HG03571 (cell line): Measurements from ENCODE around the gene ATG7.
"Not testable (repeated sequence)": the region's sequence is repeated elsewhere in the genome, so short reads cannot be mapped to it uniquely, and the experiment has no call there.

Experiments
- ATAC-seq: cut with Tn5 transposase; IDR thresholded peaks from one replicate; pipeline ENCODE4 v1.9.1; 2021; ENCODE audit not compliant: unreplicated experiment

The ATG7 gene

GRCh38 chr3:11495948-11496557 lies 223.9 kb downstream of the ATG7 start:
- ATAC-seq: no peak

- ATAC-seq: no peak
Observed at GRCh38 chr3:11498177-11498576, 226.0 kb downstream of the ATG7 start.

- ATAC-seq: no peak
Observed at GRCh38 chr3:11498646-11499045, 226.4 kb downstream of the ATG7 start.

- ATAC-seq: no peak
Observed at GRCh38 chr3:11499144-11499543, 226.9 kb downstream of the ATG7 start.

GRCh38 chr3:11502413-11502812 lies 230.2 kb downstream of the ATG7 start:
- ATAC-seq: not testable (repeated sequence)

GRCh38 chr3:11507719-11508118 lies 235.5 kb downstream of the ATG7 start:
- ATAC-seq: no peak

GRCh38 chr3:11508346-11509172 lies 236.4 kb downstream of the ATG7 start:
- no peak for ATAC-seq

- ATAC-seq: no peak
Observed at GRCh38 chr3:11509173-11510000, 237.2 kb downstream of the ATG7 start.

- ATAC-seq: no peak
Observed at GRCh38 chr3:11510001-11510340, 237.8 kb downstream of the ATG7 start.

GRCh38 chr3:11510356-11510755 lies 238.2 kb downstream of the ATG7 start:
- no peak for ATAC-seq

GRCh38 chr3:11511606-11512005 lies 239.4 kb downstream of the ATG7 start:
- ATAC-seq: not testable (repeated sequence)

GRCh38 chr3:11513125-11513816 lies 241.1 kb downstream of the ATG7 start:
- not testable (repeated sequence) for ATAC-seq

- no peak for ATAC-seq
Observed at GRCh38 chr3:11513817-11514135, 241.6 kb downstream of the ATG7 start.

- no peak for ATAC-seq
Observed at GRCh38 chr3:11514191-11514821, 242.1 kb downstream of the ATG7 start.

GRCh38 chr3:11517601-11518000 lies 245.4 kb downstream of the ATG7 start:
- no peak for ATAC-seq

- ATAC-seq: no peak
Observed at GRCh38 chr3:11521167-11521566, 249.0 kb downstream of the ATG7 start.

GRCh38 chr3:11522398-11522715 lies 250.2 kb downstream of the ATG7 start:
- ATAC-seq: no peak

- ATAC-seq: no peak
Observed at GRCh38 chr3:11522953-11523571, 250.9 kb downstream of the ATG7 start.

GRCh38 chr3:11523572-11524101 lies 251.4 kb downstream of the ATG7 start:
- no peak for ATAC-seq

- ATAC-seq: not testable (repeated sequence)
Observed at GRCh38 chr3:11526121-11526520, 253.9 kb downstream of the ATG7 start.
